Fibroblast of the conjunctiva (primary cell): ENCODE measurements around the gene TCAF1.
"Not testable (repeated sequence)": the region's sequence is repeated elsewhere in the genome, so short reads cannot be mapped to it uniquely, and the experiment has no call there.

Experiments
- DNase-seq: peaks from one replicate; pipeline ENCODE4 v3.0.0-alpha.2; 2010; ENCODE audit warnings: low read depth

The TCAF1 gene

DNA sequence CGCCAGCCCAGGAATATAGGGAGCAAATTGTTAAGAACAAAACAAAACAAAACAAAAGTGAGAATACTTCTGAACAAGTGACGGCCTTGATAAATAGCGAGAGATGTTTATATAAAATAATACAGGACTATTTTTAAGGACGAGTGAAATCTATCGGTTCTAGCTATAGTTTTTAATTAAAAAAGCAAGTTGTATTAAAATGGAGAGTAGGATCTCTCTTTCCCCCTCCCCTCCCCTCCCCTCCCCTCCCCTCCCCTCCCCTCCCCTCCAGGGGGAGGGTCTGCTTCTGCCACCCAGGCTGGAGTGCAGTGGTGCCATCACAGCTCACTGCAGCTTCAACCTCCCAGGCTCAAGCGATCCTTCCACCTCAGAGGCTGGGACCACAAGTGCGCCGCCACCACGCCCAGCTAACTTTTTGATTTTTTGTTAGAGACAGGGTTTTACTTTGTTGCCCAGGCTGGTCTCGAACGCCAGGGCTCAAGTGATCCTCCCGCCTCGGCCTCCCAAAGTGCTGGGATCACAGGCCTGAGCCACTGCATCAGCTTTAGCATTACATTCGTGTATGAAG, 440 bp upstream of the TCAF1 start:
- no peak for DNase-seq

DNA sequence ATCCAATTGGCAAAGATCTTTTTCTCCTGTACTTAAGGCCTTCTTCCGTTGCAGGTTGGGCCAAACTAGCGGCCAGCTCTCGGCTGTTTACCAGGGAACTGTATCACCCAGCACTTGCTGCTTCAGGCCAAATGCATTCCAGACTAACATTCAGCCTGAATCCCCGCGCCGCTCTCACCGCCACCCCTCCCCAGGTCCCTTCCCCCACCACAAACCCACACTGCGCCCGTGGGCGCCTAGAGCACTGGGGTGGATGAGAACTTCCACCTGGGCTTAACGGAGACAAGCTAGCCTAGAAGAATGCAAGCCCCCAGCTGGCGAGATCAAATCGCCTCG, 676 bp downstream of the TCAF1 start:
- no peak for DNase-seq

DNA sequence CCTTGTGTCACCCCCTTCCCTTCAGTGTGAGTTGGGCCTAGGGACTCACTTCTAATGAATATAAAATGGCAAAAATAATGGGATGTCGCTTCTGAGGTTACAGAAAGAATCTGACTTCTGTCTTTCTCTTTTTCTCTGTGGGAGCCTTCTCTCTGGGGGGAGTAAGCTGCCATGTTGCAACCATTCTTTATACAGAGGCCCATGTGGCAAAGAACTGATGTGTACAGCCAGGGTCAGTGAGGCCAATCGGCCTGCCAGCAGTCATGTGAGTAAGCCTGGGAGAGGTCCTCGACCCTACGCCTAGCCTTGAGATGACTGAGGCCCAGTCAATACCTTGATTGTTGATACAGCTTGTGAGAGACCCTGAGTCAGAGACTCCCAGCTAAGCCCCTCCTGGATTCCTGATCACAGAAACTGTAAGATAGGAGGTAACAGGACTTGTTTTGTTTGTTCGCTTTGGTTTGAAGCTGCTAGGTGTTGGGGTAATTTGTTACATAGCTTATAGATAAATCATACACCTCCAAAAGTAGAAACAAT, 1.7 kb downstream of the TCAF1 start:
- DNase-seq: no peak

DNA sequence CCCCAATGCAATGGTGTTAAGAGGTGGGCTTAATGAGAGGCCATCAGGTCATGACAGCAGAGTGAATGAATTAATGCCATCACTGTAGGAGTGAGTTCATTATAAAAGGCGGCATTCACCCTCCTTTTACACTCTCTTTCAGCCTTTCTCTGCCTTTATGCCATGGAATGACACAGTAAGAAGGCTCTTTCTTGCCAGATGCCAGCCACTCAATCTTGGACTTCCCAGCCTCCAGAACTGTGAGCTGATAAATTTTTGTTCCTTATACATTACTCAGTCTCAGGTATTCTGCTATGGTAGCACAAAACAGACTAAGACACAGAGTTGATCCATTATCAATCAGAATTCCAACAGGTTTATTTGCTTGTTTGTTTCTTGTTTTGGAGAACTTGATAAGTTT, 3.2 kb downstream of the TCAF1 start:
- no peak for DNase-seq

DNA sequence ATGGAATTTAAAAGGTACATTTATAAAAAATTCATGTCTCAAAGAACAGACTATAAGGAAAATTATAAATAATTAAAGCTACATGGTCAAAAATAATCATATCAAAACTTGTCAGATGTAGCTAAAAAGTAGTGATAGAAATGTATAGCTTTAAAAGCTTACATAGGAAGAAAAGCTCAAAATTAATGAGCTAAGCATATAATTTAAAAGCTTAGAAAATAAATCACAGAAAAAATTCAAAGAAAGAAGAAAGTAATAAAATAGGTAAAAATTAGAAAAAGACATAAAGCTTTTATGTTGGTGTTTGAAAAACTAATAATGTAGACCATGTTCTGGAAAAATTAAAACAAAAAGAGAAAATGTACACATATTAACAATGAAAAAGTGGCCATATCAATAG, 5.3 kb downstream of the TCAF1 start:
- DNase-seq: no peak

DNA sequence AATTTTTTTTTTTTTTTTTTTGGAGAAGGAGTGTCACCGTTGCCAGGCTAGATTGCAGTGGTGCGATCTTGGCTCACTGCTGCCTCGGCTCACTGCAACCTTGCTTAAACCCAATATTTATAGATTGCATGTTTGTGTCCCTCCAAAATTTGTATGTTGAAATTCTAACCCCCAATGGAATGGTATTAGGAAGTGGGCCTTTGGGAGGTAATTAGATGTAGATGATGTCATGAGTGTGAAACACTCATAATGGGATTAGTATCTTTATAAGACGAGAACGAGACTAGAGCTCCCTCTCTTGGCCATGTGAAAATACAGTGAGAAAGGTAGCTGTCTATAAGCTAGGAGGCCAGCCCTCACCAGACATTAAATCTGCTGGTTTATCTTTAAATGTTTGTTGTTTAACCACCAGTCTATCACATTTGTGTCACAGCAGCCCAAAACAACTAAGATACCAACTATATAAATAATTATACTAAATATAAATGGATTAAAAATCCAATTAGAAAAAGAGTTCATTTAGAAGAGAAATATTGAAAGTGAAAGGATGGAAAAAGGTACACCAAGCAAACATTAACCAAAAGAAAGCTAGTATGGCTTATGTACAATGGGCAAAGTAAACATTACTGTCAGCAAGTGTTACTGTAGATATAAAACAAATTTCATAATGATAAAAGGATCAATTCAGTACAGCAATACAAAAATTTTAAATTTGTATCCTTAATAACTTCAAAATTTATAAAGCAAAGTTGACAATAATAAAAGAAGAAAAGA, 9.3 kb downstream of the TCAF1 start:
- DNase-seq: no peak

DNA sequence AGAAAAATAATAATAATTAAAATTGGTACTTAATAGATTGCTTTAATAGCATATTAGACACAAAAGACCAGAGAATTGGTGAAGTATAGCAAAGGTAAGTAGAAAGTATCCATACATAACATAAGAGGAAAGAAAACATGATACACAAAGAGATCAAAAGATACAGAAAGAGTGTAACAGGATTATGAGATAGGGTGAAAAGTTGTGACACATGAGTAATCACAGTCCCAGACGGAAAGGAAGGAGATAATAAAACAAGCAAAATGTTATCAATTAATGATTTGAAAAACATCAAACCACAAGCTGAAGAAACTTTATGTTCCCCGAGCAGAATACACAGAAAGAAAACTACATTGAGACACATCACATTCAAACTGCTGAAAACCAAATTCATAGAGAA, 10.5 kb downstream of the TCAF1 start:
- DNase-seq: no peak

DNA sequence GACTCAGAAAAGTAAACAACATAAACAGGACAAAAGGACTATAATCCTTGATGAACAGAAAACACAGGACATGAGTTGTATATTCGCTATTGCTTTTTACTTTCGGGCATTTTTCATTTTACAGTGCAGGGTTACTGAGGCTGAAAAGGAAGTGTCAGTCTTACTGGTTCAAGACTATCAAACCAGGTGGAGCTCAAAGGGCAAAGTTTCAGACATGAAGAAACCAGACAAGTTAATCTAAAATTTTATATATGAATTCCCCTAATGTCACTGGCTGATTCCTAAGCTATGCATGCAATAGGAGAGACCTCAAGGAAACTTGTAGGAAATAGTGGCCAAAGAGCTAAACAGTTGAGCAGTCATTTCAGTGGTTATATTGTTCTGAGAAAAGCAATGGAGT, 11.4 kb downstream of the TCAF1 start:
- DNase-seq: no peak

DNA sequence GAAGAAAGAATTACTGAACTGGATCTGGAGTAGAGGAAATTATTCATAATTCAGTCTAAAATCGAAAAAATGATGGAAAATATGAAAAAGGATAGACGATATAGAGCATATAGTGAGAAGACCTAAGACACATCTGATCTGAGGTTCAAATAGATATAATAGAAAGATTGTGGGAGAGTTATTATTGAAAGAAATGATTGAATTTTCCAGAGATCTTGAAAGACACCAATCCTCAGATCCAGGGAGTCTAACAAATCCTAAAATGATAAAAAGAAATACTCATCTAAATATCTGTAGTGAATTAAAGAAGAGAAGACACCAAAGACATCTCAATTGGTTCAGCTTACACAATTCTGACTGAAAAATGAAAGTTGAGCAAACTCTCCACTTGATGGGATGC, 12.9 kb downstream of the TCAF1 start:
- DNase-seq: no peak

DNA sequence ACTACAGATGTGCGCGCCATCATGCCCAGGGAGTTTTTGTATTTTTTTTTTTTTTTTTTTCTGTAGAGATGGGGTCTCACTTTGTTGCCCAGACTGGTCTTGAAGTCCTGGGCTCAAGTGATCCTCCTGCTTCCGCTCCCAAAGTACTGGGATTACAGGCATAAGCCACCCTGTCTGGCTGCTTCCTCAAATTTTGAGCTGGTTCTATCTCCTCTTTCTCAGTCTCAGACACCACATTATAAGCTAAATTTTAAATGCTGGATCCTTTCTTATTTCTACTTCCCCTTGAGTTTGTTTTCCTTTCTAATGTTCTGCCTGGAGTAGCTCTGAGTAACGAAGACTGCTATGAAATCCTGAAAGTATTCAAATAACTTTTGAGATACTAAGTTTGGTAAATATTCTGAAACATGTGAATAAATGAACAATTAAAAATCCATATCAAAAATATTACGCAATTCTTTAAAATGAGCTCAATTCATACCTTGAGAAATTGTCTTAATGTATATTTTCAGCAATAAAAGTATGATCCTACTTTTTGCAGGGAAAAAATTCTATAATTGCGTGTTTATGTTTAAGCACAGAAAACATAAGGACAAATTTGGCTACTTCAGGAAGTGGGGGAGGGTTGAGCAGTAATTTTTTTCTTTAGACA, 15.0 kb downstream of the TCAF1 start:
- no peak for DNase-seq

DNA sequence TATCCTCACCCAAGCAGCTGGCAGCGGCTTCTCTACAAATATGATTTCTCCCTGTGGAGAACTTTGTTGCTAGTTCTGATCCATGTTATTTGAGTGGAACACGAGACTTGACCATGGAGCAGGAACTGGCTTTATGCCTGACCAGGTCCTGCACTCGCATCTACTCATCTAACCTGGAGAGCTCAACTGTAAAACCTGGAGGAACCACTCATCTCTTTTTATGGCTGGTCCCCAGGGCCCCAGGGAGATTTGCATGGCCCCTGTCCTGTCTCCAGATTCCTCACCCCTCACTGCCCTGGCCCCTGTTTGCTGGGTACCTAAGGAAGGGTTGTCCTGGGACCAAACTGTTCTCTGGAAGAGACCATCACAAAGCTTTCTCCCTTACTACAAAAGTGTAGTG, 16.0 kb downstream of the TCAF1 start:
- DNase-seq: no peak

DNA sequence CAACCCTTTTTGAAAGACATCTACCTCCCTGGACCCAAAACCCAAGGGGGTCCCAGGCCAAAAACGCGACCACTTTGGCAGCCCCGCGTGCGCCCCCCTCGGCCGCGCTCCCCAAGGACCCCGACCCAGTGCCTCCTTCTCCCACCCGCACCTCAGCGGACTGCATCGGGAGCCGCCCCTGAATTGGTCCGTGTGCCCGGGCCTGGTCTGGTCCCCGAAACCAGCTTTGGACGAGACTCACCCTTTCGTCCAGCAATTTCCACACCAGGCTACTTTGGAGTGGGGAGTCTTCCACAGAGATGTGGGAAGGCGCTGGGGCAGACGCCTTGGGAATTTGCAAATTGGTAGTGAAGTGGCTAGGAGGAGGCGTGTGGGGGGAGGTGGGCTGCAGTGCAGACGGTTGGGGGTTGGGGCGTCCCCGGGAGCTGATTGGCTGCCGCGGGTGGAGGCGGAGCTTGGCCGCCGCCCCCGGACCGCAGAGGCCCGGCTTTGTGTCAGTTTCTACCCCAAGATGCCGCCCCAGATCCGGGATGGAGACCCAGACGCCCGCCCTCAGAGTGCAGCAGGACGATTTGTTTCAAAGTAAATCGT, 16.9 kb downstream of the TCAF1 start:
- DNase-seq: peak; percentile 67

DNA sequence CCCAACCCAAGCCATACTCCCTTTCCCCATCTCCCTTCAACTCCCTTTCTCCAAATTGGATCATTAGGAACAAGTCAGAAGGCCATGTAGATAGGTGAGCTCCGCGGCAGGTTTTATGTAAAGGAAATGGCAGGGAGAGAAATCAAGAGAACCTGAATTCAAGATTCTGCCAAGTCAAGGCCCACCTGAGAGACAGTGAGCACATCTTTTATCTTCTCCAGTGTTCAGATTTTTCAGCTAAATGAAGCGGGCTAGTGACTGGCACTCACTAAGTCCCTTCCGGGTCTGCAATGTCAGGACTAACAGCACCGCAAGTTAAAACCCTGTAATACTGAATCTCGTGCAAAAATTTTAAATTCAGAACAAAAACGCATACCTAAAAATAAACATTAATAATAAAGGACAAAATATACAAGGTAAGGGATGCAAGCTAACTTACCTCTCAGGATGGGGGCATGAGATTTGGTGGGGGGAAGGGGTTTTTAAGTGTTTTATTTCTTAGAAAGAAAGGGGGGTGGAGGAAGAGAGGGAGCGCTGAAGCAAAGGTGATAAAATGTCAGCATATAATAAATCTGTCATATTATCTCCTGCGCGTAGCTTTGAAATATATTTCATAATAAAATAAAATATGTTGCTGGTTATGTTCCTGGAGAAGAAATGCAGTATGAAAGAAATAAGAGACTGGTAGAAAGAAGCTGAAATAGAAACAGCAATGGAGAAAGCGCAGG, 17.6 kb downstream of the TCAF1 start:
- no peak for DNase-seq

DNA sequence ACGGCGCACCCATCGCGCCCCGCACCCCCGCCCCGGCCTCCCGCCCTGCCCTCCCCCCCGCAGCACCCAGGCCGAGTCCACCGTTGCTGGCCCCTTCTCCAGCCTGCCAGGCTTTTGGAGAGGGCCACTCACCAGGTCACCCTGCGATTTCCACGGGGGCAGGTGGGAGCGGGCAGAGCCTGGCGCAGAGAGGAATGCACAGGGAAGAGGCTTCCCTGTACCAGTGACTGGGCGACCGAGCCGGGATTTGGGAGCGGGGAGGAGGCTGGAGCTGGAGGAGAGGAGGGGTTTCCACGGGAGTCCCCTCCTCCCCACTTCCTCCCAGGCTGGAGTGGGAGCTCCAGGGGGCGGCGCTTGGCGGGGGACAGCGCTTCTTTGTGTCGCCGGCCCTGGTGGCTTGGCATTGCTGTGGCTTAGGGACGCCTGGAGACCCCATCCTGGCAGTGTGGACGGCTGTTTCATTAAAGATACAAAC, 19.3 kb downstream of the TCAF1 start:
- peak; percentile 24 for DNase-seq

DNA sequence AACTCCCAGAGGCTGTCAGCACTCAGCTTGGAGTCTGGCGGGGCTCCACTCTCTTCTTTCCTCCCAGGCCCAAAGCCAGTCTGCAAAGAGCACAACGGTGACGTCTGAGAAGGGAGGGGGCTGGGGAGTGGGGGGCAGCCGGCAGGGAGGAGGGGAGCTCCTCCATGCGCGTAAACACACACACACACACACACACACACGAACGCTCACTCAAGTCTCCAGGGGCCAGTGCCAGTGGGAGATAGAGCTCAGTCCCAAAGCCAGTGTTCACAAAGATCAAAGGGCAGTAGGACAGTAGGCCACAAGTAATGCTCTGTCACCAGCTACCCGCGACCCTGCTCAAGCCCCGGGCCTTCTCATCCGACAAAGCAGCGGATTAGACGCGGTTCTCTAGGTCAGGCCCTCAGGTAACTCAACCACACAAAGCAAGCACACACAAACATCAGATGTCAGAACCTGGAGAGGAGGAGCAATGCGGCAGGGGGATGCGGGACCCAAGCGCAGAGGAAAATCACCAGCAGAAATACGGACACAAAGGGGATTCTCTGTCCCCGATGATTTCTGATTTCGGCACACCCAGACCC, 19.9 kb downstream of the TCAF1 start:
- DNase-seq: peak; percentile 36

DNA sequence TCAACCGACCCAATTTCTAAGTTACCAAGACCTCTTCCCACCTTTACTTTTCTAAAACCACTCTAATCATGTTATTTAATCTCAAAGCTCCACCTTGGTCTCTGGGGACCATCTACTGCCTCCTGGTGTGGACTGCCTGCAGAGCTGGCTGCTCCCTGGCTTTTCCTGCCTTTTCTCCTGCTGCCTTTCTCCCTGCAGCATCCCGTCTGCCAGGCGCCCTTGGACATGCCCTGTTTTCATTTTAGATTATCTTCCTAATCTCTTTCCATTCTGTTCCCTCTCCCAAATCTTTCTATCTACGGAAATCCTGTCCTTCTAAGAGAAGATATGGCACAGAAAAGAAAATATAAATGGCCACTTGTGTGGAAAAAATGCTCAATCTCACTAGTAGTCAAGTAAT, 23.1 kb downstream of the TCAF1 start:
- no peak for DNase-seq

DNA sequence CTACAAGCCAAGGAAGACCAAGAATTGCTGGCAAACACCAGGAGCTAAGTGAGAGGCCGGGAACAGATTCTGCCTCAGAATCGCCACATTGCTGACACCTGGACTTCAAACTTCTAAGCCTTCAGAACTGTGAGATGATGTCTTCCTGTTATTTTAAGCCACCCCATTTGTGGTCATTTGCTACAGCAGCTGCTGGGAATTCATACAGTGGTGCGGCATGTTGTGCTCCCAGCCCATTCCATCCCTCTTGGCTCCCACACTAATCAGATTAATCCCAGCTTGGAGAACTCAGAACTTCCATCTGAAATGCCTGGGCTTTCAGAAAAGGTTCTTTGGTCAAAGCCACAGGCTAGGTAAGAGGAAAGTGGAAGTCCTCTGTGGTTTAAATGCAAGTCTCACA, 24.9 kb downstream of the TCAF1 start:
- DNase-seq: no peak

DNA sequence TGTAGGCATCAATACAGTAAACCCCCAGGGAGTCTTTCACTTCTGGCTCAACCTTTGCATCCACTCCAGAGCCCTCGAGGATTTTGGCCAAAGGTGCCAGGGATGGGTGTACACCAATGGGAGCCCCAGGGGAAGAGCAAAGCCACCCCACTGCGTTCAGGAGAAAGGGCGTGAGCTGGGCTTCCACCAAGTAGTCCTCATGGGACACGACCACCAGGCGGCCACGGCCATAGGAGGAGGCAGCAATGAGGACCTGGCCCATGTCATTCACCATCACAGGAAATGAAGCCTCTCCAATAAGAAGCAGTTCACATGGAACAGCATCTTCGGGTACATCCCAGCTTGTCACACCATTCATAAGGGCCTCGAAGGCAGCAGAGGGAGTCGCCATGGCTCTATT, 25.8 kb downstream of the TCAF1 start:
- DNase-seq: no peak

DNA sequence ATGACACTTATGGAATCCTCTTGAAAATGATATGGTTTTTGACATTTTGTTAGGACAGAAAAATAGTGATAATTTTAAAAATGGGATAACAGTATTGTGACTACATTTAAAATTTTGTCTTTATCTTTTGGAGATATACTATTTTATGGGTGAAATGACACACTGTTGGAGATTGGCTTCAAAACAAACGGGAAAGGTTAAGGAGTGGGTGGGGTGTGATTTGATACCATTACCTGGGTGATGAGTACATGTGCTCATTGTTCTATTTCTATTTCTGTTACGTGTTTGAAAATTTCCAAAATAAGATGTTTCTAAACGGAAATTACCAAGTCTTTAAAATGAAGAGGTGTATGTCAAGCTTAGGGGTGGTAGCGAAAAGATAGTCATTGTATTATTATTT, 28.7 kb downstream of the TCAF1 start:
- DNase-seq: not testable (repeated sequence)

DNA sequence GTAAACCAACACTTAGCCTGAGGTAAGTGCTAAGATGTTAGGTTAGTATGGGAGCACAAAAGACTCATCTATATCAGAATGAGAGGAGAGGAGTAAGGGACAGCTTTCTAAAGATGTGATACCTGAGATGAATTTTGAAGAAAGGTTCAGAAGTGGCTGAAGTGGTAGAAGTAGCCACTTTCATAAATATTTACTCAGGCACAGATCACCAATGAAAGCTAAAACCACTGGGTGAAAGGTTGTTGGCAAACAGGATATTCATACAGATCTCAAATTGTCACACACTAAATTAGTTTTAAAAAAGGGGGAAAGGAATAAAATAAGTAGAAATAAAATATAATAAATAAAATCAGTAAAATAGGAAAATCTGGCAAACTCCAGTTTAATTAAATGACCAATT, 30.4 kb downstream of the TCAF1 start:
- DNase-seq: not testable (repeated sequence)

DNA sequence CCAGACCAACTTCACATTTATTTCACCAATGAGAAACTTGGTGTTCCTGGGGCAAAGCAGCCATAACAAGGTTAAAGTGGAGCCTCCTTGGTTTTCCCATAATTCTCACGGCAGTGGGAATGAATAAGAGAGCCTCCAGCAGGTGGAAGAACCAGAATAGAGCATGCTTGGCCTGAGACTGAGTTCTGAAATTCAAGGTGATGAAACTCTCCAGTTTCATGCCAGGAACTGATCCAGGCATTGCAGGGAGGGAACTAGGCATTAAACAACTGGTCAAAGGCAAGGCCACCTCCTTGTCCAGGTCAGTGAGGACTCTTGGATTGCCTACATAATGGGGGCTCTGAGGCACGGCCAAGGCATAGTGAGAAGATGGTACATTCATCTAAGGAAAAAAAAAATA, 44.0 kb downstream of the TCAF1 start:
- DNase-seq: not testable (repeated sequence)

DNA sequence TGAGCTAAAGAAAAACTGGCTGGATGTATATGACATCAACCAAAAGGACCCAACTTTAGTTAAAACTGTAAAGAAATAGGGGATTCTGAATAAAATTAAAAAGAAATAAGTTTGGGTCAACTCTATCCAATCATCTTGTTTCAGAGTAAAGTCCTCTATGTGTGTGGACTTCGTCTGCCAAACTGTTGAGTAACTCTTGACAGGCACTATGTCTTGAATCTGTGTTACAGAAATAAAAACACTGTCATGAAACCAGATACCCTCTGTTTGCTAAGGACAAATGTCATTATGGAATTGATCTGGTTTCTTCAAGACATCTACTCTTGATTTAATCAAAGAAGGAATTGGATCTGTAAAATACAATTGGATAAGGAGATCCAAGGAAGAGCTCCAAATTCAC, 46.5 kb downstream of the TCAF1 start:
- not testable (repeated sequence) for DNase-seq
